Stimulated activated memory B cell treated with anti-CD40 and anti-IgM and Interleukin-4, amounts not matched to agents 10 μg/mL and 1 μg/mL and 100 μg/mL, for 72 hours (primary cell): Measurements from ENCODE around the gene PRUNE1.

ENCODE experiments used
- ATAC-seq: fragments of 150-1000 bp; cut with Tn5 transposase; 2 replicates; pipeline ENCODE4 v1.10.0; 2021
- H3K27ac Mint-ChIP-seq: one replicate; pipeline ENCODE4 v1.8.0; 2022; ENCODE audit warnings: mild to moderate bottlenecking, mixed read lengths
- H3K27me3 Mint-ChIP-seq: one replicate; pipeline ENCODE4 v1.8.0; 2022; ENCODE audit warnings: mixed read lengths
- H3K36me3 Mint-ChIP-seq: one replicate; pipeline ENCODE4 v1.8.0; 2022; ENCODE audit warnings: mixed read lengths
- H3K4me1 Mint-ChIP-seq: one replicate; pipeline ENCODE4 v1.8.0; 2022; ENCODE audit warnings: mixed read lengths
- H3K4me3 Mint-ChIP-seq: one replicate; pipeline ENCODE4 v1.8.0; 2022; ENCODE audit warnings: mild to moderate bottlenecking, moderate library complexity, mixed read lengths
- H3K9me3 Mint-ChIP-seq: one replicate; pipeline ENCODE4 v1.8.0; 2022; ENCODE audit warnings: mixed read lengths

The PRUNE1 gene

DNA sequence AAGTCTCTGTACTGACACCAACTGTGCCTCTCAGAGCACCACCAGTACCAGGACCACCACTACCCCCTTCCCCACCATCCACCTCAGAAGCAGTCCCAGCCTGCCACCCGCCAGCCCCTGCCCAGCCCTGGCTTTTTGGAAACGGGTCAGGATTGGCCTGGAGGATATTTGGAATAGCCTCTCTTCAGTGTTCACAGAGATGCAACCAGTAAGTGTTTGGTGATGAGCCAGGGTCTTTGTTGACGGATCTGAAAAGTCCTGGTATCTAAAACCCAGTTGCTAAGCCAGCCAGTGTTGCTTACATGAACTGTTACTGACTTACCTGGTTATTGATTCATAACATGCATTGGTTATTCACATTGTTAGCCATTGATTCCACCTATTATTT is 40.4 kb downstream of the PRUNE1 start:
- peaks cover 29% of the 10 kb centered on the region for H3K36me3 Mint-ChIP-seq
- peak overlapping the region; percentile 92 for H3K4me3 Mint-ChIP-seq
- H3K27ac Mint-ChIP-seq = peak overlapping the region; percentile 95
- ATAC-seq = no peak
- H3K27me3 Mint-ChIP-seq = no peaks in the 10 kb centered on the region
- H3K4me1 Mint-ChIP-seq = peaks cover 37% of the 10 kb centered on the region
- no peaks in the 10 kb centered on the region for H3K9me3 Mint-ChIP-seq

DNA sequence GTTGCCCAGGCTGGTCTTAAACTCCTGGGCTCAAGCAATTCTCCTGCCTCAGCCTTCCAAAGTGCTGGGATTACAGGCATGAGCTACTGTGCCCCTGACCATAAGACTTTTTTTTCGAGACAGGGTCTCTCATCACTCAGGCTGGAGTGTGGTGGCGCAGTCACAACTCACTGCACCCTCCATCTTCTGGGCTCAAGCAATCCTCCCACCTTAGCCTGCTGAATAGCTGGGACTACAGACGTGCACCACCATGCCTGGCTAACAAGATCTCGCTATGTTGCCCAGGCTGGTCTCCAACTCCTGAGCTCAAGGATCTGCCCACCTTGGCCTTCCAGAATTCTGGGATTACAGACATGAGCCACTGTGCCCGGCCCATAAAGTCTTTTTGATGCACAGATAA is 41.2 kb downstream of the PRUNE1 start:
- ATAC-seq = no peak
- Mint-ChIP-seq H3K27ac (peak overlapping the region; percentile 95), H3K27me3 (no peaks in the 10 kb centered on the region), H3K4me3 (no peak overlapping the region), H3K4me1 (peaks cover 37% of the 10 kb centered on the region), H3K36me3 (peaks cover 33% of the 10 kb centered on the region), H3K9me3 (no peaks in the 10 kb centered on the region)

DNA sequence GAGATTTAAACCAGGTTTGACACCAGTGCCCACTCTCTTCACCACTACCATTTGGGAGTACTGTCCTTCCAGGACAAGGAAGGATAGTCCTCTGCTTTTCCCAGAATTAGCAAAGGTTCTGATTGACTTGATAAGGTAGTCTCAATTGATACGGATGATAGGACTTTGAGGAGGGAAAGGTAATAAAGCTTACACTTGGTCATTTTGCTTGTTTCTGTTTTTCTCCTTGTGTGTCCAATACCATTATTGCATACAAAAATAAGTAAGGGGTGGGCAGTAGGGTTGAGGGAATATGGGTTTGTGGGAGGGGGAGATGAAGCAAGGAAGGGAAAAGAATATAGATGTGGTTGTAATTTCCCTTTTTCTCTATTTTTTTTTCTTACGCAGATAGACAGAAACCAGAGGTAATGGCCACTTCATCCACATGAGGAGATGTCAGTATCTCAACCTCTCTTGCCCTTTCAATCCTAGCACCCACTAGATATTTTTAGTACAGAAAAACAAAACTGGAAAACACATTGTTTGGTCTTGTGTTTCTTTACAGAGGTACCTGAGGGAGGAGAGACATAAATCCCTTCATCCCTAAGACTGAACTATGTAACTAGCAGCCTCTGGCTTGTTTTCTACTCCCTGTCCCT is 41.9 kb downstream of the PRUNE1 start:
- Mint-ChIP-seq H3K36me3 (peaks cover 36% of the 10 kb centered on the region), H3K27ac (peak overlapping the region; percentile 95), H3K4me3 (no peak overlapping the region), H3K9me3 (no peaks in the 10 kb centered on the region), H3K4me1 (peaks cover 44% of the 10 kb centered on the region), H3K27me3 (no peaks in the 10 kb centered on the region)
- no peak for ATAC-seq

DNA sequence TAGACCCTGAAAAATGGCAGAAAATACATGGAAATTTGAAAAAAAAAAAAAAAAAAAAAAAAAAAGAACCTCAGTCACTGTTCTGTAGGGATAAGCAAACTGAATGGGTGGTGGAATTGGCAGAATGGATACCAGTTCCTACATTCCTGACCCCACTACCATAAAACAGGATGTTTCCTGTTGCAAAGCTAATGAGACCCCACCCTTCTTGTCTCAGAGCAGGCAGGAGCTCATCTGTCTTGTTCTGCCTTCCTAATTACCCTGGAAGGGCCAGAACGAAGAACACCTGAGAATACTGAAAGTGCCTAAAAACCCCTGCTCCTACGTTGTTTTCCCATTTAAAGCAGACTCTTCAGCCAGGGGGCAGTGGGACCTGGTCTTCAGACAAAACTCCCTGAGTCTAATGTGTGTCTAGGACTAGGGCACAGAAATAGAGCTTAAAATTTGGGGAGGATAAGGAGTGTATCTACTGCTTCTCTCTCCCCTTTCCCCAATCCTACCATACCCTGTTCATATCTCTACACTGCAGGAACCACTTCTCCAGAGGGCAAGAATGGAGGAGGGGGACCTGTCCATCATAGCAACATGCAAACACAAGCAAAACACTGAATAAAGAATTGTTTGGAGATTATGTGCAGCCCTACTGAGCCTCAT is 43.2 kb downstream of the PRUNE1 start:
- H3K4me3 Mint-ChIP-seq = no peak overlapping the region
- peaks cover 46% of the 10 kb centered on the region for H3K36me3 Mint-ChIP-seq
- H3K9me3 Mint-ChIP-seq = no peaks in the 10 kb centered on the region

DNA sequence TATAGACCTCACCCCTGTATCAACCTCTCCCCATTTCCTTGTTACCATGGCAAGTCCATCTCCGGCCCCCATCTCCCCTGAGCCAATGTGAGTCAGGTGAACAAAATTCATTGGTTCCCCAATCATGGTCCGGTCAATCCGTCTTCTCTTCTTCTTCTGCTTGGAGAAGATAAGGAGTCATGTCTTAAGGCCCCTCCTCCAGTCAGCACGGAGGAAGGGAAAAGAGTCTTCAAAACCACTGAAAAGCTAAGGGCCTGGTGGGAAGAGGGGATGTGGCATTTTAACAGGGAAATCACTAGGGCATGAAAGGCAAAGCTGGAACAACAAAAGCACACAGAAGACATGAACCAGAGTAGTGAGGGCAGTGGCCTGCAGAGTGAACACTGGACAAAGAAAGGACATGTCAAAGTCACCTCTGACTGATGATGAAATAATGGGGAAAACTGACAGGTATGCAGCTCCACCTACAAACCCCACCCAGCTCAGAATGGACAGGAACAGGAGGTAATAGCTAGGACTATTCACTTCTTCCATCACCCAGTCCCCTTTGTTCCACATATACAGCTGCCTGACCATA is 46.8 kb downstream of the PRUNE1 start:
- H3K36me3 Mint-ChIP-seq = peaks cover 72% of the 10 kb centered on the region
- no peaks in the 10 kb centered on the region for H3K27me3 Mint-ChIP-seq
- peaks cover 52% of the 10 kb centered on the region for H3K4me1 Mint-ChIP-seq
- no peak for ATAC-seq
- no peaks in the 10 kb centered on the region for H3K9me3 Mint-ChIP-seq
- H3K27ac Mint-ChIP-seq = peak overlapping the region; percentile 90
- peak overlapping the region; percentile 86 for H3K4me3 Mint-ChIP-seq

More for the DNA sequence above, 43.2 kb downstream of the PRUNE1 start:
- no peak for ATAC-seq
- H3K4me1 Mint-ChIP-seq = peaks cover 49% of the 10 kb centered on the region
- peak overlapping the region; percentile 50 for H3K27ac Mint-ChIP-seq
- no peaks in the 10 kb centered on the region for H3K27me3 Mint-ChIP-seq

DNA sequence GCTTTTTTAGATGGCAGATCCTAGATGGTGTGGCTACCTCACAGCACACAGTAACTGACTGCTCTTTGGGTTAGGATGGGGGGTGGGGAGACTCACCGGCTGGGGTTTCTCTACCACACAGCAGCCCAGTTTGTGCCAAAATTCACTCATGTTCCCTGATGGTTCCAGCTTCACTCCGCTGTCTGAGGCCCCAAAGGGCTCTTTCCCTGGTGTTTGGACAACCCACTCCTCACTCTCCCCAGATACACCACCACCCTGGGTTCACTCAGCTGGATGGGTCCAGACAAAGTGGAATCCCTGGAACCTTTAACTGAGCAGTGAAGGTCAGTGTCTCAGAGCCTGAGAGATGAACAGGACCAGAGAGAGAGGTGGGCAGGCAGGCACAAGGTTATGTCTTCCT is 47.3 kb downstream of the PRUNE1 start:
- Mint-ChIP-seq H3K36me3 (peaks cover 72% of the 10 kb centered on the region), H3K4me3 (peak overlapping the region; percentile 86), H3K4me1 (peaks cover 57% of the 10 kb centered on the region), H3K27ac (peak overlapping the region; percentile 90), H3K27me3 (no peaks in the 10 kb centered on the region), H3K9me3 (no peaks in the 10 kb centered on the region)
- ATAC-seq = no peak

DNA sequence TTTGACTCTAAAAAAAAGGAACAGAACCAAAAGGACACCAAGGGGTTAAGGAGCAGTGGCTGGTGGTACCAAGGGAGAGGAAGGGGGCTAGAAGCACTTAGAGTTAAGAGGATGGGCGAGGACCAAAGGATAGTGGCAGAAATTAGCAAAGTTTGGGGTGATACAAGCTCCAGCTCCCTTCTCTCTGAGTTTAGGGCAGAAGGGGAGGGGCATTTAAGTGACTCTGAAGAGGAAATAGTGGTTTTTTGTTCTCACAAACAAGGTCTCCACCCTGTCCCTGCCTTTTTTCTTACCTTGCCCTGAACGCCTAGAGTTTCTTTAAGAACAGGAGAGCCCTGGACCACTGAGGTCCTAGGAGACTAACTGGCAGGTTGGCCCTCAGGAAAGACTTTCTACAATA is 47.9 kb downstream of the PRUNE1 start:
- Mint-ChIP-seq H3K4me3 (peak overlapping the region; percentile 86), H3K9me3 (no peaks in the 10 kb centered on the region), H3K4me1 (peaks cover 63% of the 10 kb centered on the region), H3K27ac (peak overlapping the region; percentile 90), H3K27me3 (no peaks in the 10 kb centered on the region), H3K36me3 (peaks cover 72% of the 10 kb centered on the region)
- no peak for ATAC-seq

DNA sequence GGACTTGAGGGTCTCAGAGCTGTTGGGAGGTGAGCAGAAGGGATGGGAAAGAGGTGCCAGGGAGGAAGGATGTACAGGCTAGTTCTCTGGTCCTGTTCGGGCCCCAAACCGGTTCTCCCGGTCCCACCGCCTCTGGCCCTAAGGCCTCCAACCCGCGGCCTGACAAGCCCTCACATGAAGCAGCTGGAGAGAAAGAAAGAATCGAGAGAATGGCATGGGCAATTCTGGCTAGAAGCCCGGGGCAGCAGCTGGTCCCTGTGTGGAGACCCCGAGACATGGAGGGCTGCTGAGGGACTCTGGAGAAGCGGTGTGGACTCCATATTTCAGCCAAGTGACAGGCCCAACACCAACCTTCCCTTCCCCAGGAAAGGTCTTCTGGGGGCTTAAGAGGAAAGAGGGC is 50.4 kb downstream of the PRUNE1 start:
- peak overlapping the region; percentile 86 for H3K4me3 Mint-ChIP-seq
- peak overlapping the region; percentile 90 for H3K27ac Mint-ChIP-seq
- peaks cover 60% of the 10 kb centered on the region for H3K4me1 Mint-ChIP-seq
- H3K27me3 Mint-ChIP-seq = no peaks in the 10 kb centered on the region
- H3K36me3 Mint-ChIP-seq = peaks cover 49% of the 10 kb centered on the region
- no peaks in the 10 kb centered on the region for H3K9me3 Mint-ChIP-seq
- ATAC-seq = no peak

DNA sequence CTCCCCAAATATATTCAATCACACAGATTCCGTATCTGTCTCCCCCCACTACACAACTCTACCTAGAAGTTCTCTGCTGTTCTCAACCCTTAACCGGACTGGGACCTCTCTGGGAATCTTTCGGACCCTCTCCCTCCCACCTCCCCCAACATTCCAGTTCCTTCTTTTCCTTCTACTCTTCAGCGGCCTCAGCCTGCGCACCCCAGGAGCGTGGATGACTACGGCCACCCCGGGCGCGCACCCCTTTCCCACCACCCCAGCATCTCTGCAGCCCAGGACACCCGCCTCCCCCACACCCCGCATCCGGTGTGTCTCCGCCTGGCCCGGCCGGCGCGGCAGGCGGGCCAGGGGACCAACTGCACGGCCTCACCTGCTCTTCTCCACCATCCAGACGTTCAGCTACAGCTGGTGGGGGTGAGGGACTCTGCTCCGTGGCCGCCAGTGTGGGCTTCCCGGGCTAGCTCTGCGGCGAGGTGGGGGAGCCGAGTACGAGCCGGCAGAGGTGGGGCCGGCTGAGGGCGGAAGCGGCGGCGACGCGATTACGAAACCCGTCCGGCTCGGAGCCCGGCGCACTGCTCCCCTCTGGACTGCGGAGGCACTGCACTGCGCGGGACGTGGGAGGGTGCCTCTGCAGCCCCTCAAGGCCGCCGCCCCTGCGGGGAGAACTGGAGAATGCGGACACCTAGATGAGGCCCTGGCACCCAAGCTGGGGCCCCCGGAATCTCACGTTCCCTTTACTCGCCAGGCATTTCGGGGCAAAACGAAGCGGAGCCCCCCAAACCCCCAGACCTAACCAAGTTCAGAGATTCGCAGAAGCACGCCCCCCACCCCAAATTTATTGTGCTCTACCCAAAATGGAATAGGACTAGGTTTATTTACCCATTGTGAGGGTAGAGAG is 51.1 kb downstream of the PRUNE1 start, which contains the start of gene CDC42SE1:
TSS of gene CDC42SE1 (minus strand) at position 514 of the 898 bp plus-strand sequence. CDS start 3,892 bp downstream, outside the sequence.
- Mint-ChIP-seq H3K27ac (peak within 1 kb of the TSS; percentile 90), H3K4me3 (peak within 1 kb of the TSS; percentile 86), H3K4me1 (peaks cover 60% of the 10 kb centered on the region), H3K36me3 (peaks cover 44% of the 10 kb centered on the region), H3K9me3 (no peaks in the 10 kb centered on the region), H3K27me3 (no peaks in the 10 kb centered on the region)
- peak; percentile 94 for ATAC-seq

DNA sequence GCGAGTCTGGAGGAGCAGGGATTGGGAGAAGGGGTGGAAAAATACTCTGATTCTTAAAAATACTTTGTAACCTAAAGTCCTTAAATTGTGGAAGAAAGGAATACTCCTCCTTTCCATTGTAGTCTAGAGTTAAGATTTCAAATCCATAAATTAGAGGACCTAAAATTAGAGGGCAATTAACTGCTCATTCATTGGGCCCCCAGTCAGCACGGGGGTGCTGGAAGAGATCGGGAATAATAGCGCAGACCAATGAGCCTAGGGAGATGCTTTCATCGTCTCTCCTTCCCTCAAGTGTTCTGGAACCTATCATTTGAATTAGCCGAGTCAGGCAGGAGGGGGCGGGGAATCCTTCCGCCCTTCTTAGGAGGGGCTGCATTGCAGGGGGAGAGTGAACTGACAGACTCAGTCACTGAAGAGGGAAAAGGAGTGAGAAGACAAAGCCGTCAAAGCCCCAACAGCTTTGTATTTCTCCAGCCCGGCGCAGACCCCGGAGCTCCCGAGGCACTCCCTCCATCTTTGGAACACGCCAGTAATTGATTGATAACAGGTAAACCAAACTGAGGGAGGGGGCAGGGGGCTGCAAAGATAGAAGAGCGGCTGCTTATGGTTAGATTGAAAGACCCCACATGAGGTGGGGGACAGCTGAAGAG is 51.9 kb downstream of the PRUNE1 start, which contains the start of gene MLLT11:
TSS of gene MLLT11 (plus strand) at position 391 of the 650 bp plus-strand sequence. CDS start 6,828 bp downstream, outside the sequence.
- no peak for ATAC-seq
- peak within 1 kb of the TSS; percentile 90 for H3K27ac Mint-ChIP-seq
- peaks cover 53% of the 10 kb centered on the region for H3K4me1 Mint-ChIP-seq
- H3K9me3 Mint-ChIP-seq = no peaks in the 10 kb centered on the region
- peaks cover 36% of the 10 kb centered on the region for H3K36me3 Mint-ChIP-seq
- no peaks in the 10 kb centered on the region for H3K27me3 Mint-ChIP-seq
- H3K4me3 Mint-ChIP-seq = peak within 1 kb of the TSS; percentile 86

DNA sequence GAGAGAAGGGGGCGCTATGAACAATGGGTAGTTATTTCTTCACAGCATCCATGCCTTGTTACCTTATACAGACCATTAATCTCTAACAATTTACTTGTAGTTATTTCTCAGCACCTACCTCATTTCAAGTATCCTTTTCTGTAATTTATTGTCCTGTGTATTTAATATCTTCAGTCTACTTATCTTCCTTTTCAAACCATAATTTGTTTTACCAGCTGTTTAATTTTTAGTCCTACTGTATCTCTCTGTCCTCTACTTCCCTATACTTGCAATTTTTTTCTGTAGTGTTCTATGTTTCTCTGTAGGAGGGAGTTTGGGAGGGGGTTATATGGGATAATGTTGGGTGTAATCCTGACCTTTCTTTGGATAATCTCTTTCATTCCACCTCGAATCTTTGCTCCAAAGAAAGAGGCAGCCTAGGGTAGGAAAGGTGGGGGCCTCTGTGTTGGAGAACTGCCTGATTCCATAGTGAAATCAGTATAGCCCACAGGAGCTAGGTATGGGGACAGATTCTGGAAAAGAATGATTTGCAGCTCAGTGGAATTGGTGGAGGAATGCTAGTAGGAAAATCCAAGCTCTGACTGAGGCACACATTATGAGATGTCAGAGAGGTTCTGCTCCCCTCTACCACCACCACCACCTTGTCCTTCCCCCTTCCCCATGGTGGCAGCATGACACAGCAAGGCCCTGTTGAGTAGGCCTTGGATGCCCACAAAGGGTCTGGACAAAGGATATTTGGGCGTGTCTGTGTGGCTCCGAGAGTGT is 52.6 kb downstream of the PRUNE1 start:
- Mint-ChIP-seq H3K27ac (peak overlapping the region; percentile 90), H3K27me3 (no peaks in the 10 kb centered on the region), H3K4me3 (peak overlapping the region; percentile 86), H3K9me3 (no peaks in the 10 kb centered on the region), H3K36me3 (peaks cover 31% of the 10 kb centered on the region), H3K4me1 (peaks cover 46% of the 10 kb centered on the region)
- no peak for ATAC-seq

DNA sequence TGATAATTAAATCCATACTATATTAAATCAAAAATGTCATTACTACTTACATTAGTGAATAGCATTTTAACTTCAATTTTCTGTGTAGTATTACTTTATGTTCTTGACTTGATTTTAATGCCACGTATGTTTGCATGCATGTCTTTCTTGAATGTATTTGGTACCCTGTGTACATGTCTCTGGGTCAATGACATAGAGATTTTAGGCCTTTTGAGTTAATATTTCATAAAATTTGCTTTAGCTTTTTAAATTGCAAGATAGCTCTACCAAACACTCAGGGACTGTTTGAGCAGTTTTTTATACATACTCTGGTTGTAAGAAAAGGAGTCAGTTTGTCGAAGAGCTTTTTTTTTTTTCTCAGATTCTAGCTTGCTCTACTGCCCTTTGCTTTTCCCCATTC is 53.5 kb downstream of the PRUNE1 start:
- Mint-ChIP-seq H3K36me3 (peaks cover 30% of the 10 kb centered on the region), H3K4me3 (no peak overlapping the region), H3K27ac (no peak overlapping the region), H3K9me3 (no peaks in the 10 kb centered on the region), H3K4me1 (peaks cover 38% of the 10 kb centered on the region), H3K27me3 (no peaks in the 10 kb centered on the region)
- ATAC-seq = no peak

DNA sequence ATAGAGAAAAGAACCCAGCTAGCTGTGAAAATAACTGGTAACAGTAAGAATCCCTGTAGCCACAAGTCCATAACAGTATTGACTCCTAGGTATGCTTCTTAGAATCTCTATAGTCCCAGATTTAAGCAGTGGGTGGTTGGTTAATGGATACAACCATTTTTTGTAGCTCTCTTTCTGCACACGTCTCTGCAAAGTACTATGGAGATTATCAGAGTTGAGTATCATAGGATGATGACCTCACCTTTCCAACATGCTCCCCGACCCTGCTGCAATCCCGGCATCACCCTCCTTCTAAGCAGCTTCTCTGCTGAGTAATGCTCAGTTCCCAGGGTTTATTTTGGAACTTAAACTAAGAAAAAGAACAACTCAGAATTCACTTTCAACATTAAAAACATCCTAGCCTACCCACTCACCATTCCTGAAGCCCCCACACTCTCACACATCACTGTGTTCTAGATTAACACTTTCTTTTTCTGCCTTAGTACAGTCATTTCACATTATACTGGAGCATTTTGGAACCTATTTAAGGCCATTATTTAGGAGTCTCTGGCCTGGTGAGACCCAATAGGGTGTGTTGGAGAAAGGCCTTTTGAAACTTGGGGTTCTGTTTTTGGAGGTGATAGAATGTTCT is 54.6 kb downstream of the PRUNE1 start:
- no peak for ATAC-seq
- Mint-ChIP-seq H3K27me3 (no peaks in the 10 kb centered on the region), H3K36me3 (peaks cover 21% of the 10 kb centered on the region), H3K4me1 (peaks cover 26% of the 10 kb centered on the region), H3K4me3 (no peak overlapping the region), H3K27ac (no peak overlapping the region), H3K9me3 (no peaks in the 10 kb centered on the region)
